Measurements from ENCODE around the gene MDGA2.

GRCh38 chr14:47651337-47651736 lies 24.1 kb downstream of the MDGA2 start:
- no peak for TF ChIP-seq ZNF274 (IDR thresholded peaks at IDR 0.05; ENCODE audit: low read depth, low read length)
- TF ChIP-seq CTCF (IDR thresholded peaks at IDR 0.05 in 2 of 3, conservative IDR thresholded peaks at IDR 0.05 in 1 of 3; ENCODE audit: borderline replicate concordance in 1 of 3, insufficient read depth in 1 of 3, low read depth in 2 of 3, low read length in 2 of 3) = no peak
- TF ChIP-seq YY1 (IDR thresholded peaks at IDR 0.05; ENCODE audit: extremely low read depth, insufficient replicate concordance, low read depth, low read length) = no peak
- no peak for TF ChIP-seq RAD21 (IDR thresholded peaks at IDR 0.05; ENCODE audit: low read depth)
- TF ChIP-seq POLR2A (IDR thresholded peaks at IDR 0.05; ENCODE audit: borderline replicate concordance, extremely low read depth, insufficient read depth, insufficient read length) = no peak
- no peak for TF ChIP-seq EGR1 (IDR thresholded peaks at IDR 0.05; ENCODE audit: low read depth)
- no peak for TF ChIP-seq ATF3 (IDR thresholded peaks at IDR 0.05)
- TF ChIP-seq EZH2 (IDR thresholded peaks at IDR 0.05) = no peak
- no peak for TF ChIP-seq ZBTB33 (IDR thresholded peaks at IDR 0.05; ENCODE audit: extremely low read depth, insufficient replicate concordance, low read length)
- TF ChIP-seq POLR2AphosphoS5 (IDR thresholded peaks at IDR 0.05; ENCODE audit: low read depth, low read length) = no peak
- no peak for TF ChIP-seq MAX (IDR thresholded peaks at IDR 0.05)
- TF ChIP-seq SP1 (IDR thresholded peaks at IDR 0.05; ENCODE audit: low read depth) = no peak
- TF ChIP-seq SRF (IDR thresholded peaks at IDR 0.05; ENCODE audit: low read depth) = no peak
